Nephron (organoid): ENCODE results near the gene ZNF496.

Experiments
- H3K27ac Mint-ChIP-seq, 3 experiments: 2 replicates each; pipeline ENCODE4 v1.8.0; 2020; ENCODE audit warnings: mixed read lengths in 3 of 3, mild to moderate bottlenecking in 2 of 3, moderate library complexity in 1 of 3
- H3K27me3 Mint-ChIP-seq: 2 replicates; pipeline ENCODE4 v1.8.0; 2021; ENCODE audit warnings: low read depth, mild to moderate bottlenecking, moderate library complexity, mixed read lengths
- H3K36me3 Mint-ChIP-seq: 2 replicates; pipeline ENCODE4 v1.8.0; 2020; ENCODE audit warnings: low read depth, mixed read lengths
- H3K4me1 Mint-ChIP-seq: 2 replicates; pipeline ENCODE4 v1.8.0; 2020; ENCODE audit warnings: mixed read lengths
- H3K4me3 Mint-ChIP-seq, 3 experiments: 2 replicates each; pipeline ENCODE4 v1.8.0; 2020; ENCODE audit warnings: mild to moderate bottlenecking in 3 of 3, mixed read lengths in 3 of 3, moderate library complexity in 2 of 3
- H3K9me3 Mint-ChIP-seq: 2 replicates; pipeline ENCODE4 v1.8.0; 2020; ENCODE audit warnings: mixed read lengths
- CTCF ChIP-seq, 3 experiments: fragments of 200-600 bp; sonication (generic); IDR thresholded peaks; one replicate each; pipeline ENCODE4 v1.5.0; 2021; ENCODE audit warnings: antibody characterized with exemption in 3 of 3; ENCODE audit not compliant: unreplicated experiment in 3 of 3

The ZNF496 gene

GRCh38 chr1:247373721-247374141, 42.1 kb upstream of the ZNF496 start:
- peaks cover 4% of the 10 kb centered on the region for H3K9me3 Mint-ChIP-seq
- no peak overlapping the region for H3K27ac Mint-ChIP-seq
- peaks cover 5% of the 10 kb centered on the region for H3K4me1 Mint-ChIP-seq
- no peaks in the 10 kb centered on the region for H3K36me3 Mint-ChIP-seq
- no peak overlapping the region for H3K4me3 Mint-ChIP-seq
- TF ChIP-seq CTCF (IDR thresholded peaks at IDR 0.05; ENCODE audit: unreplicated experiment in 3 of 3): peak in 1 of 3 experiments; percentile 27
- H3K27me3 Mint-ChIP-seq: no peaks in the 10 kb centered on the region

- TF ChIP-seq CTCF (IDR thresholded peaks at IDR 0.05; ENCODE audit: unreplicated experiment in 3 of 3): no peak
- Mint-ChIP-seq H3K27ac (no peak overlapping the region), H3K9me3 (peaks cover 8% of the 10 kb centered on the region), H3K4me3 (no peak overlapping the region), H3K27me3 (no peaks in the 10 kb centered on the region), H3K4me1 (peaks cover 6% of the 10 kb centered on the region), H3K36me3 (peaks cover 4% of the 10 kb centered on the region)
Observed at GRCh38 chr1:247371801-247372259, 40.2 kb upstream of the ZNF496 start.

GRCh38 chr1:247370786-247371732, 39.4 kb upstream of the ZNF496 start:
- no peak for TF ChIP-seq CTCF (IDR thresholded peaks at IDR 0.05; ENCODE audit: unreplicated experiment in 3 of 3)
- H3K9me3 Mint-ChIP-seq: peaks cover 8% of the 10 kb centered on the region

GRCh38 chr1:247368490-247369145, 37.0 kb upstream of the ZNF496 start:
- Mint-ChIP-seq H3K36me3 (peaks cover 14% of the 10 kb centered on the region), H3K4me1 (peaks cover 6% of the 10 kb centered on the region), H3K27me3 (no peaks in the 10 kb centered on the region), H3K9me3 (peaks cover 16% of the 10 kb centered on the region), H3K4me3 (no peak overlapping the region), H3K27ac (peak overlapping the region; percentile 20 to 65 (median 62))
- no peak for TF ChIP-seq CTCF (IDR thresholded peaks at IDR 0.05; ENCODE audit: unreplicated experiment in 3 of 3)

More at GRCh38 chr1:247370786-247371732, 39.4 kb upstream of the ZNF496 start:
- Mint-ChIP-seq H3K36me3 (peaks cover 4% of the 10 kb centered on the region), H3K4me3 (no peak overlapping the region), H3K4me1 (peaks cover 6% of the 10 kb centered on the region), H3K27ac (peak overlapping the region in 2 of 3 experiments; percentile 36 to 48), H3K27me3 (no peaks in the 10 kb centered on the region)

- Mint-ChIP-seq H3K4me3 (no peak overlapping the region), H3K9me3 (peaks cover 16% of the 10 kb centered on the region), H3K27ac (peak overlapping the region in 2 of 3 experiments; percentile 54 to 58), H3K4me1 (peaks cover 6% of the 10 kb centered on the region), H3K36me3 (peaks cover 14% of the 10 kb centered on the region), H3K27me3 (peaks cover 4% of the 10 kb centered on the region)
- no peak for TF ChIP-seq CTCF (IDR thresholded peaks at IDR 0.05; ENCODE audit: unreplicated experiment in 3 of 3)
Observed at GRCh38 chr1:247367786-247368422, 36.2 kb upstream of the ZNF496 start.
